WTC11 (cell line): ENCODE measurements around the gene DMC1. TPM values are rescaled to one million over a fixed set of nuclear protein-coding genes. Genes with fewer than 3 reads are reported as not detected.

Source experiments
- ATAC-seq: fragments of 200-7000 bp; cut with Tn5 transposase; 2 replicates; pipeline ENCODE4 v1.10.0; 2021; ENCODE audit warnings: mild to moderate bottlenecking, moderate library complexity
- CTCF ChIA-PET: fragments of 300-600 bp; sonication (Branson Sonifier 250); formaldehyde crosslinking; loops from one replicate; lab custom pipeline; 2021; ENCODE audit warnings: antibody characterized with exemption; lab: Charles Lee
- POLR2A ChIA-PET: fragments of 350-600 bp; sonication (Branson Sonifier 250); formaldehyde crosslinking; loops from one replicate; lab custom pipeline; 2021; ENCODE audit warnings: antibody characterized with exemption; lab: Charles Lee
- DNase-seq: peaks from one replicate; pipeline ENCODE4 v3.0.0; 2021; ENCODE audit warnings: low spot score
- H3K27ac Mint-ChIP-seq: 2 replicates; pipeline ENCODE4 v1.8.0; 2021; ENCODE audit warnings: mixed read lengths
- H3K27me3 Mint-ChIP-seq: 2 replicates; pipeline ENCODE4 v1.8.0; 2021; ENCODE audit warnings: low read depth, mild to moderate bottlenecking, moderate library complexity, mixed read lengths
- H3K36me3 Mint-ChIP-seq: 2 replicates; pipeline ENCODE4 v1.8.0; 2021; ENCODE audit warnings: mixed read lengths
- H3K4me1 Mint-ChIP-seq: 2 replicates; pipeline ENCODE4 v1.8.0; 2022; ENCODE audit warnings: mixed read lengths
- H3K4me3 Mint-ChIP-seq: 2 replicates; pipeline ENCODE4 v1.8.0; 2021; ENCODE audit warnings: mild to moderate bottlenecking, moderate library complexity, mixed read lengths
- H3K9me3 Mint-ChIP-seq: 2 replicates; pipeline ENCODE4 v1.8.0; 2021; ENCODE audit warnings: mixed read lengths
- ATF6 ChIP-seq: sonication (generic); formaldehyde crosslinking; IDR thresholded peaks from 2 replicates; pipeline ENCODE4 v1.8.1; 2023; ENCODE audit warnings: mild to moderate bottlenecking, missing genetic modification reagents
- EMX1 ChIP-seq: fragments of 250-450 bp; sonication (Bioruptor Pico); IDR thresholded peaks from 2 replicates; pipeline ENCODE4 v1.8.0; 2021; ENCODE audit warnings: mild to moderate bottlenecking
- FOXP1 ChIP-seq: sonication (generic); formaldehyde crosslinking; IDR thresholded peaks from 2 replicates; pipeline ENCODE4 v1.8.0; 2022; ENCODE audit warnings: missing genetic modification reagents, mild to moderate bottlenecking, moderate library complexity, borderline replicate concordance
- GRHL2 ChIP-seq: fragments of 250-450 bp; sonication (Bioruptor Pico); IDR thresholded peaks from 2 replicates; pipeline ENCODE4 v1.8.0; 2022; ENCODE audit warnings: mild to moderate bottlenecking, moderate library complexity; ENCODE audit not compliant: insufficient replicate concordance, severe bottlenecking
- JAZF1 ChIP-seq: fragments of 250-450 bp; sonication (Bioruptor Pico); IDR thresholded peaks from 2 replicates; pipeline ENCODE4 v1.9.0; 2021; ENCODE audit warnings: moderate library complexity, mild to moderate bottlenecking, inconsistent platforms
- JUN ChIP-seq: sonication (generic); formaldehyde crosslinking; IDR thresholded peaks from 2 replicates; pipeline ENCODE4 v1.8.0; 2023; ENCODE audit warnings: mild to moderate bottlenecking, missing genetic modification reagents
- NFATC4 ChIP-seq: fragments of 250-450 bp; sonication (Bioruptor Pico); IDR thresholded peaks from 2 replicates; pipeline ENCODE4 v1.9.0; 2021; ENCODE audit warnings: mild to moderate bottlenecking
- PRRX2 ChIP-seq: fragments of 250-450 bp; sonication (Bioruptor Pico); IDR thresholded peaks from 2 replicates; pipeline ENCODE4 v1.8.0; 2021; ENCODE audit warnings: mild to moderate bottlenecking
- RORB ChIP-seq: fragments of 250-450 bp; sonication (Bioruptor Pico); IDR thresholded peaks from 2 replicates; pipeline ENCODE4 v1.9.0; 2021; ENCODE audit warnings: mild to moderate bottlenecking
- SOX15 ChIP-seq: fragments of 250-450 bp; sonication (Bioruptor Pico); IDR thresholded peaks from 2 replicates; pipeline ENCODE4 v1.9.0; 2021; ENCODE audit warnings: mild to moderate bottlenecking
- TEAD4 ChIP-seq: sonication (generic); formaldehyde crosslinking; IDR thresholded peaks from 2 replicates; pipeline ENCODE4 v1.8.0; 2022; ENCODE audit warnings: mild to moderate bottlenecking, missing genetic modification reagents
- ZBTB21 ChIP-seq: sonication (generic); formaldehyde crosslinking; IDR thresholded peaks from 2 replicates; pipeline ENCODE4 v1.8.1; 2023; ENCODE audit warnings: mild to moderate bottlenecking, missing genetic modification reagents, borderline replicate concordance
- ZBTB43 ChIP-seq: sonication (generic); formaldehyde crosslinking; IDR thresholded peaks from 2 replicates; pipeline ENCODE4 v1.8.1; 2023; ENCODE audit warnings: mild to moderate bottlenecking, missing genetic modification reagents
- ZNF138 ChIP-seq: sonication (generic); formaldehyde crosslinking; conservative IDR thresholded peaks from 2 replicates; pipeline ENCODE4 v1.8.1; 2022; ENCODE audit warnings: mild to moderate bottlenecking, moderate library complexity, missing genetic modification reagents
- ZNF416 ChIP-seq: fragments of 250-450 bp; sonication (Bioruptor Pico); IDR thresholded peaks from 2 replicates; pipeline ENCODE4 v1.9.0; 2021; ENCODE audit warnings: mild to moderate bottlenecking, inconsistent platforms
- ZNF423 ChIP-seq: fragments of 250-450 bp; sonication (Bioruptor Pico); IDR thresholded peaks from 2 replicates; pipeline ENCODE4 v2.1.2; 2022; ENCODE audit warnings: mild to moderate bottlenecking, moderate library complexity
- ZNF425 ChIP-seq: fragments of 250-450 bp; sonication (Bioruptor Pico); conservative IDR thresholded peaks from 2 replicates; pipeline ENCODE4 v1.9.0; 2021; ENCODE audit warnings: mild to moderate bottlenecking
- ZNF671 ChIP-seq: fragments of 250-450 bp; sonication (Bioruptor Pico); IDR thresholded peaks from 2 replicates; pipeline ENCODE4 v1.8.0; 2021; ENCODE audit warnings: mild to moderate bottlenecking
- total RNA-seq: library from RNA; stranded (reverse); gene quantifications from 3 replicates; pipeline ENCODE4 v1.2.3, GENCODE V29; 2021
- TF ChIP-seq, protein P1 (sequence below): sonication (generic); formaldehyde crosslinking; IDR thresholded peaks from 2 replicates; pipeline ENCODE4 v1.8.0; 2023; ENCODE audit warnings: missing genetic modification reagents, mild to moderate bottlenecking, borderline replicate concordance
- TF ChIP-seq, protein P2 (sequence below): fragments of 250-450 bp; sonication (Bioruptor Pico); IDR thresholded peaks from 2 replicates; pipeline ENCODE4 v1.9.0; 2021; ENCODE audit warnings: mild to moderate bottlenecking

Gene DMC1
- total RNA-seq, 1 experiment from 2014 or later: 4.3 TPM

- TF ChIP-seq RORB (CRISPR knock-in tag) (no peak), TEAD4 (CRISPR knock-in tag) (no peak), GRHL2 (CRISPR knock-in tag) (no peak), ZNF138 (CRISPR knock-in tag) (no peak), ZNF423 (no peak), JUN (no peak), ZBTB21 (CRISPR knock-in tag) (no peak), FOXP1 (CRISPR knock-in tag) (no peak), SOX15 (CRISPR knock-in tag) (no peak)
- TF ChIP-seq, protein P1, sequence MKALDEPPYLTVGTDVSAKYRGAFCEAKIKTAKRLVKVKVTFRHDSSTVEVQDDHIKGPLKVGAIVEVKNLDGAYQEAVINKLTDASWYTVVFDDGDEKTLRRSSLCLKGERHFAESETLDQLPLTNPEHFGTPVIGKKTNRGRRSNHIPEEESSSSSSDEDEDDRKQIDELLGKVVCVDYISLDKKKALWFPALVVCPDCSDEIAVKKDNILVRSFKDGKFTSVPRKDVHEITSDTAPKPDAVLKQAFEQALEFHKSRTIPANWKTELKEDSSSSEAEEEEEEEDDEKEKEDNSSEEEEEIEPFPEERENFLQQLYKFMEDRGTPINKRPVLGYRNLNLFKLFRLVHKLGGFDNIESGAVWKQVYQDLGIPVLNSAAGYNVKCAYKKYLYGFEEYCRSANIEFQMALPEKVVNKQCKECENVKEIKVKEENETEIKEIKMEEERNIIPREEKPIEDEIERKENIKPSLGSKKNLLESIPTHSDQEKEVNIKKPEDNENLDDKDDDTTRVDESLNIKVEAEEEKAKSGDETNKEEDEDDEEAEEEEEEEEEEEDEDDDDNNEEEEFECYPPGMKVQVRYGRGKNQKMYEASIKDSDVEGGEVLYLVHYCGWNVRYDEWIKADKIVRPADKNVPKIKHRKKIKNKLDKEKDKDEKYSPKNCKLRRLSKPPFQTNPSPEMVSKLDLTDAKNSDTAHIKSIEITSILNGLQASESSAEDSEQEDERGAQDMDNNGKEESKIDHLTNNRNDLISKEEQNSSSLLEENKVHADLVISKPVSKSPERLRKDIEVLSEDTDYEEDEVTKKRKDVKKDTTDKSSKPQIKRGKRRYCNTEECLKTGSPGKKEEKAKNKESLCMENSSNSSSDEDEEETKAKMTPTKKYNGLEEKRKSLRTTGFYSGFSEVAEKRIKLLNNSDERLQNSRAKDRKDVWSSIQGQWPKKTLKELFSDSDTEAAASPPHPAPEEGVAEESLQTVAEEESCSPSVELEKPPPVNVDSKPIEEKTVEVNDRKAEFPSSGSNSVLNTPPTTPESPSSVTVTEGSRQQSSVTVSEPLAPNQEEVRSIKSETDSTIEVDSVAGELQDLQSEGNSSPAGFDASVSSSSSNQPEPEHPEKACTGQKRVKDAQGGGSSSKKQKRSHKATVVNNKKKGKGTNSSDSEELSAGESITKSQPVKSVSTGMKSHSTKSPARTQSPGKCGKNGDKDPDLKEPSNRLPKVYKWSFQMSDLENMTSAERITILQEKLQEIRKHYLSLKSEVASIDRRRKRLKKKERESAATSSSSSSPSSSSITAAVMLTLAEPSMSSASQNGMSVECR (CRISPR knock-in tag): no peak
- Mint-ChIP-seq H3K4me3 (no peak overlapping the region), H3K27ac (peak overlapping the region; percentile 9), H3K4me1 (0 out of 2 replicates have a peak, but pooled peaks cover 4% of the 10 kb centered on the region), H3K36me3 (peaks cover 75% of the 10 kb centered on the region), H3K9me3 (no peaks in the 10 kb centered on the region), H3K27me3 (no peaks in the 10 kb centered on the region)
- POLR2A ChIA-PET: no interaction called here
- ATAC-seq (no peak), DNase-seq (no peak)
- CTCF ChIA-PET: no interaction called here
Measured at GRCh38 chr22:38484244-38484643, 85.7 kb downstream of the DMC1 start.

GRCh38 chr22:38482662-38483308, 87.2 kb downstream of the DMC1 start:
- no peak for DNase-seq
- H3K9me3 Mint-ChIP-seq: no peaks in the 10 kb centered on the region
- no peak for ATAC-seq
- H3K27me3 Mint-ChIP-seq: no peaks in the 10 kb centered on the region
- peaks cover 62% of the 10 kb centered on the region for H3K36me3 Mint-ChIP-seq
- no peak overlapping the region for H3K4me3 Mint-ChIP-seq
- CTCF ChIA-PET: no interaction called here
- H3K27ac Mint-ChIP-seq: peak overlapping the region; percentile 4; the same call in 1 of the 2 replicates
- H3K4me1 Mint-ChIP-seq: 0 out of 2 replicates have a peak, but pooled peaks cover 4% of the 10 kb centered on the region
- POLR2A ChIA-PET: no interaction called here
- TF ChIP-seq EMX1 (CRISPR knock-in tag): 0 out of 2 replicates have a peak, but pooled peaks have one; percentile 70
- TF ChIP-seq PRRX2 (CRISPR knock-in tag): 0 out of 2 replicates have a peak, but pooled peaks have one; percentile 71
- TF ChIP-seq ZBTB43 (CRISPR knock-in tag): no peak
- TF ChIP-seq JAZF1: peak; percentile 31; the same call in 1 of the 2 replicates
- TF ChIP-seq, protein P2, sequence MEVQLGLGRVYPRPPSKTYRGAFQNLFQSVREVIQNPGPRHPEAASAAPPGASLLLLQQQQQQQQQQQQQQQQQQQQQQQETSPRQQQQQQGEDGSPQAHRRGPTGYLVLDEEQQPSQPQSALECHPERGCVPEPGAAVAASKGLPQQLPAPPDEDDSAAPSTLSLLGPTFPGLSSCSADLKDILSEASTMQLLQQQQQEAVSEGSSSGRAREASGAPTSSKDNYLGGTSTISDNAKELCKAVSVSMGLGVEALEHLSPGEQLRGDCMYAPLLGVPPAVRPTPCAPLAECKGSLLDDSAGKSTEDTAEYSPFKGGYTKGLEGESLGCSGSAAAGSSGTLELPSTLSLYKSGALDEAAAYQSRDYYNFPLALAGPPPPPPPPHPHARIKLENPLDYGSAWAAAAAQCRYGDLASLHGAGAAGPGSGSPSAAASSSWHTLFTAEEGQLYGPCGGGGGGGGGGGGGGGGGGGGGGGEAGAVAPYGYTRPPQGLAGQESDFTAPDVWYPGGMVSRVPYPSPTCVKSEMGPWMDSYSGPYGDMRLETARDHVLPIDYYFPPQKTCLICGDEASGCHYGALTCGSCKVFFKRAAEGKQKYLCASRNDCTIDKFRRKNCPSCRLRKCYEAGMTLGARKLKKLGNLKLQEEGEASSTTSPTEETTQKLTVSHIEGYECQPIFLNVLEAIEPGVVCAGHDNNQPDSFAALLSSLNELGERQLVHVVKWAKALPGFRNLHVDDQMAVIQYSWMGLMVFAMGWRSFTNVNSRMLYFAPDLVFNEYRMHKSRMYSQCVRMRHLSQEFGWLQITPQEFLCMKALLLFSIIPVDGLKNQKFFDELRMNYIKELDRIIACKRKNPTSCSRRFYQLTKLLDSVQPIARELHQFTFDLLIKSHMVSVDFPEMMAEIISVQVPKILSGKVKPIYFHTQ: peak; percentile 87
- TF ChIP-seq ZNF671 (CRISPR knock-in tag): peak; percentile 83
- 0 out of 2 replicates have a peak, but pooled peaks have one; percentile 15 for TF ChIP-seq ZNF416 (CRISPR knock-in tag)
- TF ChIP-seq ZNF425 (CRISPR knock-in tag): 0 out of 2 replicates have a peak, but pooled peaks have one; percentile 30
- no peak for TF ChIP-seq ATF6 (CRISPR knock-in tag)
- peak; percentile 82 for TF ChIP-seq NFATC4
- no peak for TF ChIP-seq JUN
